HL-60 (cell line): Measurements from ENCODE around the gene IVD.

ENCODE experiments used
- DNase-seq, 2 experiments: peaks; one replicate each; pipeline ENCODE4 v3.0.0-alpha.2; 2010 to 2020; ENCODE audit warnings: low read depth in 1 of 2, low spot score in 1 of 2
- H3K27ac ChIP-seq: fragments of 250-450 bp; sonication (Bioruptor Pico); replicated peaks from 2 replicates; pipeline ENCODE4 v1.5.1; 2020; ENCODE audit warnings: mild to moderate bottlenecking, moderate library complexity
- H3K27me3 ChIP-seq: fragments of 250-450 bp; sonication (Bioruptor Pico); 2 replicates; pipeline ENCODE4 v1.5.1; 2021; ENCODE audit warnings: mild to moderate bottlenecking, moderate library complexity; ENCODE audit not compliant: insufficient read depth, poor library complexity, severe bottlenecking
- H3K4me3 ChIP-seq: replicated peaks from 2 replicates; pipeline ENCODE4 v1.5.1; 2011; ENCODE audit warnings: mild to moderate bottlenecking, control low read depth, low read length; ENCODE audit not compliant: insufficient read depth
- GABPA ChIP-seq: IDR thresholded peaks from 2 replicates; pipeline ENCODE4 v1.6.1; 2012; ENCODE audit warnings: low read depth
- POLR2AphosphoS5 ChIP-seq: IDR thresholded peaks from 2 replicates; pipeline ENCODE4 v1.6.1; 2012; ENCODE audit warnings: low read depth
- REST ChIP-seq: IDR thresholded peaks from 2 replicates; pipeline ENCODE4 v1.6.1; 2012; ENCODE audit warnings: low read depth; ENCODE audit not compliant: insufficient replicate concordance
- SPI1 ChIP-seq: IDR thresholded peaks from 2 replicates; pipeline ENCODE4 v1.6.1; 2012; ENCODE audit warnings: low read depth, mild to moderate bottlenecking, borderline replicate concordance
- TF ChIP-seq, protein P1 (sequence below): IDR thresholded peaks from one replicate; pipeline ENCODE4 v1.5.1; 2011; ENCODE audit warnings: low read length, control low read depth, inconsistent platforms; ENCODE audit not compliant: insufficient read depth

The IVD gene

DNA sequence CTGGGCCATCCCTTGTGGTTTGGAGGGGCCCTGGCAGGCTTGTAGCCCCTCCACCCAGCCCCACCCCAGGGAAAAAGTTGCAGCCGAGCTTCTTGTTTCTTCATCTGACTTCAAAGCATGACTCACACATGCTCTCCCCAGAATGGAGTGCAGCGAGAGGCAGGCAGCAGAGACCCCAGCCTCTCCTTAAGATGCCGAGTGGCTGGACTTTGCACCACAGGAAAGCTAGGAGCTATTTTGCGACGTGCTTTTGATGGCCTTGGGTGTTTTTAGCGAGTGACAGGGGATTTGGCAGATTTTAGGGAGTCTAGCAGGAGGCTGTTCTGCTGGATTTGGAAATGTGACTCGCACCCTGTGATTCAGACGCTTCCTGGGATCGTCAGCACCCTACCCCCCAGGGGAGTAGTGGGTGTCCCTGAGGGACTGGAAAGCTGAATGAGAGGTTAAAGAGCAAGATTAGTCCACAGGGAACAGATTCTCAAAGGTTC is 49.4 kb downstream of the IVD start:
- H3K27ac ChIP-seq, result no peak overlapping the region
- H3K27me3 ChIP-seq, result no peaks in the 10 kb centered on the region
- TF ChIP-seq REST (no peak), GABPA (no peak), SPI1 (no peak)
- TF ChIP-seq, protein P1, sequence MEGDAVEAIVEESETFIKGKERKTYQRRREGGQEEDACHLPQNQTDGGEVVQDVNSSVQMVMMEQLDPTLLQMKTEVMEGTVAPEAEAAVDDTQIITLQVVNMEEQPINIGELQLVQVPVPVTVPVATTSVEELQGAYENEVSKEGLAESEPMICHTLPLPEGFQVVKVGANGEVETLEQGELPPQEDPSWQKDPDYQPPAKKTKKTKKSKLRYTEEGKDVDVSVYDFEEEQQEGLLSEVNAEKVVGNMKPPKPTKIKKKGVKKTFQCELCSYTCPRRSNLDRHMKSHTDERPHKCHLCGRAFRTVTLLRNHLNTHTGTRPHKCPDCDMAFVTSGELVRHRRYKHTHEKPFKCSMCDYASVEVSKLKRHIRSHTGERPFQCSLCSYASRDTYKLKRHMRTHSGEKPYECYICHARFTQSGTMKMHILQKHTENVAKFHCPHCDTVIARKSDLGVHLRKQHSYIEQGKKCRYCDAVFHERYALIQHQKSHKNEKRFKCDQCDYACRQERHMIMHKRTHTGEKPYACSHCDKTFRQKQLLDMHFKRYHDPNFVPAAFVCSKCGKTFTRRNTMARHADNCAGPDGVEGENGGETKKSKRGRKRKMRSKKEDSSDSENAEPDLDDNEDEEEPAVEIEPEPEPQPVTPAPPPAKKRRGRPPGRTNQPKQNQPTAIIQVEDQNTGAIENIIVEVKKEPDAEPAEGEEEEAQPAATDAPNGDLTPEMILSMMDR, result no peak
- no peak overlapping the region for H3K4me3 ChIP-seq
- no peak for DNase-seq

- Histone ChIP-seq H3K27ac (no peak overlapping the region), H3K27me3 (no peaks in the 10 kb centered on the region)
Measured at GRCh38 chr15:40456299-40456712, 50.7 kb downstream of the IVD start.

DNA sequence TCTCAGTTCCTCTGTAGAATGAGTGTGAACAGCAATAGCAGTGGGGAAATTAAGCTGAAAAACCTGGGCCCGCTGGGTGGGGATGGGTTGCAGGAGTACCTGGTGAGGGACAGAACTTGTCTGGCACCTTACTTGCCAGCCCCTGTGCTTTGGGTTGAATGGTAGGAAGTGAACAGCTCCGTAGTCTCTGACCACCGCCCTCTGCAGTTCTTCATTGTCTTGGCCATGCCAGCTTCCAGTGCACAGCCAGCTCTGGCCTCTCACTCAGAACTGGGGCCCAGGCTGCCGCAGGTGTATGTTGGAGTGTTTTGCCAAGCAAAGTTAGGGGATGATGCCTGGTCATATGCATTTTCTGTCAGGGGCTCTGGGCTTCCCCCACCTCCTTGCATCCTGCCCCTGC is 51.1 kb downstream of the IVD start:
- TF ChIP-seq SPI1 (no peak), REST (no peak), POLR2AphosphoS5 (no peak), GABPA (no peak)
- TF ChIP-seq, protein P1, result no peak
- Histone ChIP-seq H3K4me3 (no peak overlapping the region), H3K27me3 (no peaks in the 10 kb centered on the region), H3K27ac (no peak overlapping the region)
- DNase-seq, result no peak

More at GRCh38 chr15:40456299-40456712, 50.7 kb downstream of the IVD start:
- no peak overlapping the region for H3K4me3 ChIP-seq
- no peak for TF ChIP-seq SPI1
- TF ChIP-seq GABPA, result no peak
- no peak for TF ChIP-seq REST
- TF ChIP-seq POLR2AphosphoS5, result no peak
- TF ChIP-seq, protein P1, result no peak
- DNase-seq, result no peak
